NT2/D1 (cell line): ENCODE measurements around the gene LYZL4.

Experiments
- SUZ12 ChIP-seq: IDR thresholded peaks from 2 replicates; pipeline ENCODE4 v1.6.1; 2011; ENCODE audit not compliant: insufficient read length, insufficient read depth; ENCODE audit errors: extremely low read depth
- YY1 ChIP-seq: IDR thresholded peaks from 2 replicates; pipeline ENCODE4 v1.6.1; 2011; ENCODE audit not compliant: insufficient read length, insufficient read depth
- ZNF274 ChIP-seq: IDR thresholded peaks from 2 replicates; pipeline ENCODE4 v1.6.1; 2011; ENCODE audit warnings: mild to moderate bottlenecking, low read depth, low read length

DNA sequence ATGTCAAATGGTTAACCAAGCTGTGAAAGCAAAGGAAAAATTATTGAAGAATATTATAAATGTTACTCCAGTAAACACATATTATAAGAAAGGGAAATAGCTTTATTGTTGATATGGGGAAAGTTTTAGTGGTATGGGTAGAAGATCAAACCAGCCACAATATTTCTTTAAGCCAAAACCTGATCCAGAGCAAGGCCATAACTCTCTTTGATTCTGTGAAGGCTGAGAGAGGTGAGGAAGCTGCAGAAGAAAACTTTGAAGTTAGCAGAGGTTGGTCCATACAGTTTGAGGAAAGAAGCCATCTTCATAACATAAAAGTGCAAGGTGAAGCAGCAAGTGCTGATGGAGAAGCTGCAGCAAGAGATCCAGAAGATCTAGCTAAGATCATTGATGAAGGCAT is 54.8 kb downstream of the LYZL4 start:
- TF ChIP-seq YY1 (no peak), ZNF274 (no peak), SUZ12 (no peak)
